Measurements from ENCODE around the gene FSIP1. TPM values are rescaled to one million over a fixed set of nuclear protein-coding genes. Genes with fewer than 3 reads are reported as not detected.
A peak's percentile ranks its signal among the peaks of the same experiment; 100 is the strongest.

Gene FSIP1
- polyA plus RNA-seq, 2 of the 4 experiments (the other 2 are of a cell fraction), result 0.71 to 0.93 TPM

- ChIA-PET POLR2A (interaction anchor here (1.5 to 2.3 kb wide), 2 partner anchors 71 to 176 kb away, joined by 4 to 11 read pairs; partner anchors contain the start of gene THBS1), CTCF (interaction anchor here (0.6 to 6.6 kb wide), 46 partner anchors 9 to 1073 kb away, joined by 3 to 63 read pairs (median 5); partner anchors contain the start of gene THBS1)
- Histone ChIP-seq H3K27ac (peak overlapping the region in 1 of 2 experiments; percentile 45; a peak in 1 of 6 replicates), H3K4me2 (no peak overlapping the region), H3K9me3 (no peaks in the 10 kb centered on the region), H3K4me1 (no peaks in the 10 kb centered on the region), H3K4me3 (no peak overlapping the region)
- FAIRE-seq, result no peak
- TF ChIP-seq MAZ (IDR thresholded peaks at IDR 0.05; ENCODE audit: borderline replicate concordance, low read depth, low read length), result no peak
- TF ChIP-seq ZSCAN20 (CRISPR knock-in tag; IDR thresholded peaks at IDR 0.05), result no peak
- no peak for TF ChIP-seq FOSB (CRISPR knock-in tag; IDR thresholded peaks at IDR 0.05)
- peak; percentile 91 for TF ChIP-seq SMC3 (IDR thresholded peaks at IDR 0.05)
- TF ChIP-seq CTCF (IDR thresholded peaks at IDR 0.05), result peak; percentile 83
- peak; percentile 75 to 89 for TF ChIP-seq RAD21 (conservative IDR thresholded peaks at IDR 0.05 in 1 of 2, IDR thresholded peaks at IDR 0.05 in 1 of 2)
- no peak for ATAC-seq
- WGBS (ENCODE audit: missing lambda C conversion rate), result 51% methylated on average over 2 of the region's 2 CpGs
- peak in 1 of 2 experiments; percentile 65 for DNase-seq (ENCODE audit: low read depth in 1 of 2, low spot score in 1 of 2)
These were observed 25.7 kb downstream of the FSIP1 start for GRCh38 chr15:39756806-39757522.

GRCh38 chr15:39752991-39753390 is 29.6 kb downstream of the FSIP1 start:
- FAIRE-seq (no peak), ATAC-seq (no peak), DNase-seq (ENCODE audit: low read depth in 1 of 2, low spot score in 1 of 2) (no peak)
- TF ChIP-seq NR3C1 (IDR thresholded peaks at IDR 0.05) (no peak), HOXA7 (CRISPR knock-in tag; IDR thresholded peaks at IDR 0.05) (no peak), TFCP2L1 (CRISPR knock-in tag; IDR thresholded peaks at IDR 0.05) (no peak), RCOR1 (IDR thresholded peaks at IDR 0.05; ENCODE audit: low read depth, low read length) (no peak), BHLHE40 (IDR thresholded peaks at IDR 0.05; ENCODE audit: low read depth, low read length) (no peak), RAD21 (conservative IDR thresholded peaks at IDR 0.05 in 1 of 2, IDR thresholded peaks at IDR 0.05 in 1 of 2) (no peak), BCL3 (IDR thresholded peaks at IDR 0.05) (no peak), RFX5 (IDR thresholded peaks at IDR 0.05) (no peak), FOSL2 (IDR thresholded peaks at IDR 0.05) (no peak), FOSL2 (CRISPR knock-in tag; IDR thresholded peaks at IDR 0.05) (no peak), MYC (IDR thresholded peaks at IDR 0.05; ENCODE audit: borderline replicate concordance, low read length) (no peak), EP300 (IDR thresholded peaks at IDR 0.05) (no peak), KDM5A (IDR thresholded peaks at IDR 0.05) (no peak), CTCF (IDR thresholded peaks at IDR 0.05) (no peak), PBX3 (IDR thresholded peaks at IDR 0.05) (no peak), CHD2 (IDR thresholded peaks at IDR 0.05; ENCODE audit: low read length, partially characterized antibody) (no peak), ZFP36 (IDR thresholded peaks at IDR 0.05; ENCODE audit: borderline replicate concordance, partially characterized antibody) (no peak), E2F6 (IDR thresholded peaks at IDR 0.05; ENCODE audit: borderline replicate concordance, low read depth) (no peak), EHMT2 (IDR thresholded peaks at IDR 0.05; ENCODE audit: low read depth) (no peak), HEYL (CRISPR knock-in tag; IDR thresholded peaks at IDR 0.05) (no peak), CBX8 (IDR thresholded peaks at IDR 0.05) (no peak)
- ChIA-PET POLR2A (no interaction called here), CTCF (no interaction called here)
- WGBS (ENCODE audit: missing lambda C conversion rate), result 80% methylated on average over 1 of the region's 1 CpG
- H3K9me3 ChIP-seq, result no peaks in the 10 kb centered on the region; the same call in 2 of the 3 replicates
- no peak overlapping the region for H3K4me3 ChIP-seq
- no peak overlapping the region for H3K27ac ChIP-seq
- no peak overlapping the region for H3K4me2 ChIP-seq
- H3K4me1 ChIP-seq, result peaks cover 11% of the 10 kb centered on the region
